DLD1 (cell line): Measurements from ENCODE around the gene ZNF618.

ENCODE experiments used
- in situ Hi-C: cut with HindIII; loops from 2 replicates; pipeline ENCODE4 v1.10.0; 2017; ENCODE audit warnings: low sequenced_read_pairs

The ZNF618 gene

DNA sequence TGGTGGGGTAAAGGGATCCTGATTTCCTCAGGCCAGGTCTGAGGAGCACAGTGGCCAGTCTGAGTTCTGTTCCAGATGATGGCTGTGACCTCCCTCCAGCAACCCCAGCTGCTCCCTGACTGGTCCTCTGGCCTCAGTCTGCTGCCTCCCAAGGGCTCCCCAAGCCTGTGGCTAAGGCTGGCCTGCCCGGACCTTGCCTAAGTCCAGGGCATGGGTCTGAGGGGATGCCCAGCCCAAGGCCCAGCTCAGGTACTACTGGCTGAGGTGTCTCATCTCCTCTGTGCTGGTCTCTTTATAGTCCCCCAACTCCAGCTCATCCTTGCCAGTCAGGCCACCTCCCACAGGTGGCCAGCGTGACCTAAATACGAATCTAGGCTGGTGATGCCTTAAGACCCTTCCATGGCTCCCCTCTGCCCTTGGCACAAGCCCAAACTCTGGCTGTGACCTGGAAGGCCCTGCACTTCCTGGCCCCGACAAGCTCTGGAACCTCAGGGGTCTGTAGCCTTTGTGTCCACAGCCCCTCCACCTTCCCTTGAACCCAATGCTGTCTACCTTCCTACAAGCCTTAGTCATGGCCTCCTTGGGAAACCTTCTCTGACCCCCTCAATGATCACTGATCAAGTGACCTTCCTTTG lies 213.2 kb downstream of the ZNF618 start:
- in situ Hi-C loops: loop anchor here (25.0 kb wide), 1 partner anchor 198 kb away; no protein-coding TSS in a partner anchor

- in situ Hi-C loops: loop anchor here (25.0 kb wide), 1 partner anchor 197 kb away; no protein-coding TSS in a partner anchor
Measured at GRCh38 chr9:114090798-114091197, 214.7 kb downstream of the ZNF618 start.

- in situ Hi-C loops: loop anchor here (25.0 kb wide), 1 partner anchor 196 kb away; no protein-coding TSS in a partner anchor
Measured at GRCh38 chr9:114091711-114092110, 215.6 kb downstream of the ZNF618 start.

GRCh38 chr9:114092336-114092735 lies 216.2 kb downstream of the ZNF618 start:
- in situ Hi-C loops: loop anchor here (25.0 kb wide), 1 partner anchor 195 kb away; no protein-coding TSS in a partner anchor

DNA sequence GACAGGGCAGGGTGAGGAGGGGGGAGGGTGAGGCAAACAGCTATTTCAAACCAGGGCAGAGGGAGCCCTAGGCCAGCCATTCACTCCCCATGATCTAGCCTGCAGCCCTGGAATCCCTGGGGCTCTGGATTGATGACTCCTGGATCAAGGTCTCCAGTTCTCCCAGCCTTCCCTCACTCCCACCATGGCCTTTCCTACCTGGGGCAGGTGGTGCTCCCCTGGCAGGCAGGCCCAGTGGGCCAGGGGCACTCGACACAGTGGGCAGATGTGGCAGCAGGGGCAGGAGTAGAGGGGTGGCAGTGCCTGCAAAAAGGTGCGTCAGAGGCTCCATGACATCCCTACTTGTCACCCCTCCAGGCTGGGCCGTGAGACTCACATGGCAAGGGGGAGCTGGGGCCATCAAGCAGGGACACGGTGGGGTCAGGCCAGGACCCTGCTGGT lies 216.9 kb downstream of the ZNF618 start:
- in situ Hi-C loops: loop anchor here (25.0 kb wide), 1 partner anchor 194 kb away; no protein-coding TSS in a partner anchor

DNA sequence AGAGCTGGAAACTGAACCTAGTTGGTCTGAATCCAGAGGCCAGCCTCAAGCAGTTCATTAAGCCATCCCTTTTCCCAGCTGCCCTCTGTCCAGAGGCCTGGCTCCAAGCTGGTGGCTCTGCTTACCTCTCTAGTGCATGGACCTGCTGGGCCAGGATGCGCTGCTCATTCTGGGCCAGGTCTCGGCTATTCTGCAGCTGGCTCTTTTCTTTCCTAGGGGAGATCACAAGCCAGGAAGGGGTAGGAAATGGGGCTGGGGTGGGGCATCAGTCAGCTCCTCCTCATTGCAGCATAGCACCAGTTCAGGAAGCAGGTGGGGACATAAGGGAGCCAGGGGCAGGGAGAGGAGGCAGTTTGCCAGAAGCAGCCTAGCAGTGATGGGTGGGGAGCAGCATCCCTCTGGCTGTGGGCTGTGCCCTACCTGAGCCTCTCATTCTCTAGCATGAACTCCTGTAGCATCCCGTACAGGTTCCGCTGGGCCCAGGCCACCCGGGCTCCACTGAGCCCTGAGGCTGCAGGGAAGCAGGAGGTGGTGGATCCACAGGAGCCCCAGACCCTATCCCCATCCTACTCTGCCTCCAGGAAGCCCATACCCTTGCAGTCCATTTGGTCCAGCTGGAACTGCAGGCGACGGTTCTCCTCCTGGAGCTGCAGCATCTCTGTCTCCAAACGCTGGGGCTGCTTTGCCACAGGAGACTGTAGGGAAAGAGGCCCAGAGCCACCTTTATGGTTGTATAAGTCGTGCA lies 217.8 kb downstream of the ZNF618 start:
- in situ Hi-C loops: loop anchor here (25.0 kb wide), 1 partner anchor 193 kb away; no protein-coding TSS in a partner anchor

GRCh38 chr9:114094971-114095370 lies 218.9 kb downstream of the ZNF618 start:
- in situ Hi-C loops: loop anchor here (25.0 kb wide), 1 partner anchor 192 kb away; no protein-coding TSS in a partner anchor

DNA sequence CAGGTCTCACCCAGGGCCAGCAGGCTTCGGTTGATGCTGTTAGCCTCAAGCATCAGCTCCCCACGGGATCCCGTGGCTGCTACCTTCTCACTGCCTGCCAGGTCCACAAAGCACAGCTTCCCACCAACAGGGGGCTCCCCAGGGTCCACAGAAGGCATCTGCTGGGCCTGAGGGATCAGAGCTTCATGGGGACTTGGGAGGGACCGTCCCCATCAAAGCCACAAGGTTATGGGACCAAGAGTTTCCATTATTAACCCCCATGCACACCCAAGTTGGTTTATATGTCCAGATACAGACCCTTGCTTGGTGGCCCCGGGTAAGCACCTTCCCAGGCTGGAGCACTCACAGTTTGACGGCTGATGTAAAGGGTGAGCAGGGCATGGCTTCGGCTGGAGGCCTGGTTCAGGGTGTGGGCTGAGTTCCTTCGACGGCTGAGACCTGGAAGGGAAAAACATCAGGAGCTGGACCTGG lies 220.0 kb downstream of the ZNF618 start:
- in situ Hi-C loops: loop anchor here (25.0 kb wide), 1 partner anchor 191 kb away; no protein-coding TSS in a partner anchor

GRCh38 chr9:114096866-114097612 lies 220.9 kb downstream of the ZNF618 start:
- in situ Hi-C loops: loop anchor here (25.0 kb wide), 1 partner anchor 190 kb away; no protein-coding TSS in a partner anchor

DNA sequence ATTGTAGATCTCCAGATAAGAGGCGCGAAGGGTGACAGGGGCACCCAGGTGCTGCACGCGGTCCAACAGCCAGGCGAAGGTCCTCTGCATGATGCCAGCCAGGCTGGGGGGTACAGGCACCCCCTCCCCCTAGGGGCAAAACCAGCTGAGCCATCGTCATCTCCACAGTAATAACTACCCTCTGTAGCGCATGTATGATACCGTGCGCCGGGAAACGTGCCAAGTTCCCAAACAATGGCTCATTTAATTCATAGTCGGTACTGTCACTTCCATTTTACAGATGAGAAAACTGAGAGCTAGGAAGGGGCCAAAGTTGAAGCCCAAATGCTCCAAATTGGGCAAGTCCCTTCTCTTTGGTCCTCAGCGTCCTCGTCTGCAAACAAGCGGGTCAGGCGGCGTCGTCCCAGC lies 221.5 kb downstream of the ZNF618 start:
- in situ Hi-C loops: loop anchor here (25.0 kb wide), 1 partner anchor 190 kb away; no protein-coding TSS in a partner anchor

DNA sequence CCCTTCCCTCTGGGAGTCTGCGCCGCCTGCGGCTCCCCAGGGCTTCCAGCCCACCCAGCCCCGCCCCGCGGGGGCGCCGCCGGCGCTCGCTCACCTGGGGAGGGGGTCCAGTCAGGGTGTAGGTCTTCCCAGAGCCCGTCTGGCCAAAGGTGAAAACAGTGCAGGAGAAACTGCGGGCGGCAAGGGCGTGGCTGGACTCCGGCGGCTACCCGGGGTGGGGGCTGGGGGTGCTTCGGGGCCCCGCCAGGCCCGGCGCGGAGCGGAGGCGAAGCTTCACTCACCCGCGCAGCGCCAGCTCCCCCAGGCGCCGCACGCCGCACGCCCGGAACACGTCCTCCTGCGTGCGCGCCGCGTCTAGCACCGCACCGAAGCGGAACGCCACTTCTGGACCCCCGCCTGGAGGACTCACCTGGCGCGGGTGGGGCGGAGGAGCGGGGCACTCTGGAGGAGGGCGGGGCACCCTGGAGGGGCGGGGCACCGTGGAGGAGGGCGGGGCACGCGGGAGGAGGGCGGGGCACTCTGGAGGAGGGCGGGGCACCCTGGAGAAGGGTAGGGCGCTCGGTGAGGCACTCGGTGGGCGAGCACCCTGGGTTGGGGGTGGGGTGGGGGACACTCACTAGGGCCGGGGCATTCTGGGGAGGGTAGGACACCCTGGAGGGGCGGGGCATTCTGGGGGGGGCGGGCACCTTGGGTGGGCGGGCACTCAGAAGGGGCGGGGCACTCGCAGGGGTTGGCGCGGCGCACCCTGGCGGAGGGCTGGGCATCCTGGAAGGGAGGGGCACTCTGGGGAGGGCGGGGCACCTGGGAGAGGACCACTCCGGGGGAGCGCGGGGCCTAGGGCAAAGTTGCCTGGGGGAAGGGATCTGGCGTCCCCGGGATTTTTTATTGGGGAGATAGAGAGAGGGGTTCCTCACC lies 222.2 kb downstream of the ZNF618 start:
- in situ Hi-C loops: loop anchor here (25.0 kb wide), 1 partner anchor 189 kb away; no protein-coding TSS in a partner anchor

- in situ Hi-C loops: loop anchor here (25.0 kb wide), 1 partner anchor 188 kb away; no protein-coding TSS in a partner anchor
Measured at GRCh38 chr9:114098936-114099668, 223.0 kb downstream of the ZNF618 start, which contains the start of gene KIF12. Gene KIF12, minus strand, starts transcription at chr9:114099292. Its CDS starts 16 bp downstream, at chr9:114099276.

DNA sequence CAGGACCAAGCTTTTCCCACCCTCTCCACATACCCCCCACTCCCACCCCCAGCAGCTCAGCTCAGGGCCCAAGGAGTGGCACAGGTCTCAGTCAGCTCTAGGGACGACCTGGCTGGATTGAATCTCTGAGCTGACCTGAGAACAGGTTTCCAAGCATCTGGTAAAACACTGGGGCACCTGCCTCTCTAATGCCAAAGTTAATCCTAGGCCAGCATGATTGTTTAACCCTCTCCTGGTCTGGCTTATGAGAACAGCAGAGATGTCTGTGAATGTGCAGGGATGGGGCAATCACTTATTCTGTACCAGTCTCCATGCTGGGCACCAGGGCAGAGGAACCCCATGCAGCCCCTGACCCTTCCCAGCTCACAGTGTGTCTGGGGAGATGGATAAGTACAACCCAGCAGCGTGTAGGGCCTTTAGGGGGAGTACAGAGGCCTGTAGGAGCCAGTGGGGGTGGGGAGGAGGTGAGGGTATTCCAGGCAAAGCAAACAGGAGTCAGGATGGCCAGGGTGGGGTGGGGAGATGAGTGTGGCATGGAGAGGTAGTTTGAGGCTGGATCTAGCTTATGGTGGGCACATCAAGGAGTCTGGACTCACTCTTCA lies 223.7 kb downstream of the ZNF618 start:
- in situ Hi-C loops: loop anchor here (25.0 kb wide), 1 partner anchor 188 kb away; no protein-coding TSS in a partner anchor

DNA sequence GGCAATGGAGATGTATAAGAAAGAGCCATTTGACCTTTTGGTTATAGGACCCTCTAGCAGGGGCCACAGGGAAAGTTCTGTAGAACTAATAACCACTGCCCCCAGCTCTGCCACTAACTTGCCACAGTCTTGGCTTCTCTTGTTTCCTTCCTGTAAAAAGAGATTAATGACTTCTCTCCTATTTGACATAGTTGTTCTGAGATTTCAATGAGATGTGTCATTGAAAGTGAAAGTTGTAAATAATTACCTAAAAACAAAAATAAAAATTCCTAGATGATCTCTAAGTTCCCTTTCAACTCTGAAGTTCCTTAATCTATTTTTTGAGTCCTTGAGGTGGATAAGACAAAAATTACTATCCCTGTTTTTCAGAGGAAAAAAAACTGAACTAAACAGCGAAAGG lies 224.4 kb downstream of the ZNF618 start:
- in situ Hi-C loops: no loop called here

- in situ Hi-C loops: no loop called here
Measured at GRCh38 chr9:114102484-114102883, 226.4 kb downstream of the ZNF618 start.

GRCh38 chr9:114105236-114105635 lies 229.1 kb downstream of the ZNF618 start:
- in situ Hi-C loops: loop anchor here (5.0 kb wide), 2 partner anchors 97 to 282 kb away; partner anchors contain the start of gene AKNA
